GM21381 (cell line): ENCODE data around the gene TGFB2.

ENCODE experiments used
- ATAC-seq: cut with Tn5 transposase; IDR thresholded peaks from one replicate; pipeline ENCODE4 v1.9.1; 2021; ENCODE audit warnings: mild to moderate bottlenecking, moderate library complexity; ENCODE audit not compliant: unreplicated experiment

The TGFB2 gene

DNA sequence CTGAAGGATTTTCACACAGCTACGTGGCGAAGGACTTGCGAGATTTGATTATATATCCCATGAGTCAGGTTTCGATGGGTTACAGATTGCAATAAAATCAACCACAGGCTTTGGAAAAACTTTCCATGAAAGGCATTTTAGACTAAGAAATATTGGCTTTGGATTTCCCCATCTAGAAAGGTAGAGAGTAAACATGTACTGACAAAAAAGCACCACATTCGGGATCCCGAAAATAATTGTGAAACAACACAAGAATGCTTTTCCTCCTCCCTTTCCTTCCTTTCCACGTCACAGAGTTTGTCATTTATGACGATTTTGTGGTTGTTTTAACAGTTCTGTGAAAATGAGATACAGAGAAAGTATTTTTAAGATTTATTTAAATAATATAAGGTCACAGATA lies 38.5 kb downstream of the TGFB2 start:
- ATAC-seq: no peak

DNA sequence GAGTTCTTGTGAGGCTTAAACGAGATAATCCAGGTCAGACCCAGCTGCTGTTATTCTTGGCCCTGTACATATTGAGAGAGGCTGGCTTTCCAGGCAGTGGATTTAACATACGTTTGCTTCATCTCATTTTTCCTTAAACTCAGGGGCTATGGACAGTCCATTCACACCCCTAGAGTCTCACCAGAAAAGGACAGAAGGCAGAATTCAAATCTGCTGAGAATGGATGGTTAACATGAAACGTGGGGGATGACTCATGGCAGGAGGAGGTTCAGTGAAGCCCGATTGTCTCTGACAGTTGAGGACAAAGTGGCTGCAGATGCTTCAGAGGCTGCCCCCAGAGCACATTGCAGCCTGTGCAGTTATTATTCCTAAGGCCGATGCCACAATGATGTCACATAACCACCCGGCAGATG lies 39.5 kb downstream of the TGFB2 start:
- no peak for ATAC-seq

DNA sequence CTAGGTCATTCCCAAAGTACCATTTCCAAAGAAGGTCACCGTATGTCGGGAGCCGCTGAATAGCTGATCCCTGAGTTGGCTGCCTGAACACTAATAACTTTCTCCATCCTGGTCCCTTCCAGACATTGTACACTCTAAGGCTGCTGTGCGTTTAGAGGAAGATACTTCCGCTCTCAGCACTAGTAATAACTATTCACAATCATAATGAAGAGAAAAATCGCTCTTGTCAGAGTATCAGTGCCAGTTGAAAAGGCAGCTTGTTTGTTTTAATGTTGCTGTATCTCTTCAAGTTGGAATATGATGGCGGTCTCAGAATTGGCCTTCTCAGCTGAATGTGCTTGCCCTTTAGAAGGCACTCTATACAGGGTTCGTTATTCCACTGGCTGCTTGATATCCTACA lies 43.5 kb downstream of the TGFB2 start:
- ATAC-seq: no peak

DNA sequence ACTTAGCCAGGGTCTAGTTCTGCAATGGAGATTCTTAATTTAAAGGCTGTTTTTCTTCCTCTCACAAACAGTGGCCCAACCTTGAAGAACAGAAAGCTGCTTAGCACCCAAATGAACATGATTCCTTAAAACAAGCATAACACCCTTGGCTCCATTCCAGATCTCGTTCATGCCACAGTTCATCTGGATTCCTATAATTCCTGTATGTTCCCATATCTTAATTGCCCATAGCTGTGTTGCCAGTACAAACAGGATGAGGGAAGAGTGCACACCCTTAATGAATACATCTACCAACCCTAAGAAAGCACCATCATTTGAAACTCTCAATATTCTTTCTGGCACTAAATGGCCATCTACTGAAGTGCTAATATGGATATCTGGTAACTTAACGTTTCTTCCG lies 45.5 kb downstream of the TGFB2 start:
- ATAC-seq: no peak

DNA sequence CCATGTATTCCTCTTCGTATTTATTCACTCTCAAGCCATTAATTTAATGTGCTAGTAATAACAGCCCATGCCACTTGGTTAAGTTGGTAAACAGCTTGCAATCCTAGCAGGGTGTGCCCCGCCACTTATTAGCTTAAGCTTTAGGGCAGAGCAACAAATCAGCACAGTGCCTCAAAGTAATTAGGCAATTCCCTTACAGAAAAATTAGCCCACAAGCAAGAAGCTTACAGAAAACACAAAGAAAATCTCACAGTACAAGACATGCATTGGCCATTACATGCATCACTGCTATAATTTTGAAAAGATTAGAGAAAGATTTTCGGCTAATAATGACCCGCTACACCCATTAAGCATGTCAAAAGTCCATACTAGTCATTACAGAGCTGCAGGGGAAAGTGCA lies 47.6 kb downstream of the TGFB2 start:
- no peak for ATAC-seq

DNA sequence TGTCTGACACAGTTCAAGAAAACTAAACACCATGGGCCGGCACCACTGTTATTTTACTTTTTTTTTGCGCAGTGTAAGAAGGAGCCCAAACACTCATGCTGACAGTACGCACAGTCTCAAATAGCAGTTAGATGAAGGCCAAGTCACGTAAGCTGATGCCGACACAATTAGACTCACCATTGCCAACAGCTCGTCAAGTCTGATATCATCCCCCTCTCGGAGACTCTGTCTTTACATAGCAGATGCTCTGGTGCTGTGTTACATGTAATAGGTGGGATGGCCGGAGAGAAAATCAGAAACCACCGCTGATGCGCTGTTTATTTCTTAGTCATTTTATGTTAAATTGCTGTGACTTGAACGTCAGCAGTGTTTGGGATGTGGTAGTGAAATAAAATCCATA lies 49.3 kb downstream of the TGFB2 start:
- ATAC-seq: no peak

DNA sequence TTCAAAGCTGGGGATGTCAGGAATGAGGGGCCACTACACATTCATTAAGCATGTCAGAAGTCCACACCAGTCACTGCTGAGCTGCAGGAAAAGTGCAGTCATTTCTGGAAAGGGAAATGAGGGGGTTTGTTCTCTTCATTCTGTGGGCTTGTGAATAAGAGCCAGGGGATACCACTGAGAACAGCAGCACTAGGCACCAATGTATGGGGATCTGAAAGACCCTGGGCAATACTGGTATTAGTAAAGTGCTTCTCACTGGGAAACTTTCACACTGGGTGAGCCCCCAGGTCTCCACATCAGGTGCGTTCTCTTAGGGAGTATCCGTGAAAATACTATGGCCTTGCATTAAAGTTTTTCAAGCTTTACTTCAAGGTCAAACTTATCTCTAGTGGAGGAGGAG lies 49.9 kb downstream of the TGFB2 start:
- no peak for ATAC-seq

DNA sequence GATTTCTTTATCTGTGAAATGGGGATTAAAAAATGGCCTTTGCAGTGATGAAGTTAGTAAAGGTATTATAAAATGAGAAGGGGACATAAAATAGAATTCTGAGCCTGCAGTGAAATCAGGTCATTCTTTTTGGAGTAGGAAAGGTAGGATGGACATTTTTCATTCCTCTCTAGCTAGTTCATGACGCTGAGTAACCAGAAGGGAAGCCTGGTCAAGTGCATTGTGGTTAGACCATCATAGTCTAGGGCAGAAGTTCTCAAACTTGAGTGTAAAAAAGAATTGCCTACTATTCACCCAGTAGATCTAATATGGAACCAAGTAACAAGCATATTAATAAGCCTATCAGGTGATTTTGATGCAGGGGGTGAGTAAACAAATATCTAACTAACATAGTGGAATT lies 50.8 kb downstream of the TGFB2 start:
- no peak for ATAC-seq

DNA sequence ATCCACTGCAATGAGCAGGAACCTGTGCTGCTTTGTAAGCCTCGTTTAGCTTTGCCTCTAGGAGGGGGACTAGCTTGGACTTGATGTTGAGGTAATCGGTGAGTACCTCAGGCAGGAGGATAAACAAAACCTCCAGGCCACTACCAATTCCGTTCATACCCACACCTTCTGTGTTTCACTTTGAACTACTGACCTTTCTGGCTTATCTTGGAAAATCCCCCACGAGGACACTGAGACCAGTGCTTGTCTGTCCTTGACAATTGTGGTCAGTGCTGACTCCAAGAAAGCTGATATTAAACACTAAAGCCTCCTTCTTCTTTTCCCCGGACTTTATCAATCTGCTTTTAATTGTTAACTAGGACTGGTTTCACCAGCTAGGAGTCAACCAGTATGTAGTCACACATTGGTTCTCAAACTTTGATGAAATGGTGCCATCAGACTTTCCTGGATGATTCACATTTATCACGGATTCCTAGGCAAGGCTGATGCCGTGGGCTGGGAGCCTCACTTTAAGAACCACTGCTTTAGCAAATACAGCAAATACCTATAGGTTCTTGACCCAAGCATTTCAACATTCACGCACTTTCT lies 52.7 kb downstream of the TGFB2 start:
- no peak for ATAC-seq

DNA sequence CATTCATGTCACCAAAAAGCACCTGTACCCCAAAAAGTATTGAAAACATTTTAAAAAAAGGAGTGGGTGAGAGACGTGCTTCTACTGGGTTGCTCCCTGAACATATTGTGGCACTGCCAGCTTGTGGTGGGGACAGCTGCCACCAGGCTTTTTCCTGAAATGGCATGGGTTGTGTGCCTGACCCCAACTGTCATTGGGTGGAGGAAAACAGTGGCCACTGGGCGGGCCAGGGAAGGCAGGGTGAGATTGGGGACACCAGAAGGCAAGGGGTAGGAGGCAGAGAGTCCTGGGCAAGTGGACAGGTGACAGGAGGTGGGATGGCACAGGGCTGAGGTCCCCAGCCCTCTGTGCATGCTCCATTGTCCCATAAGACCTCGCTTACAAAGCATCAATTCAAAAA lies 55.5 kb downstream of the TGFB2 start:
- ATAC-seq: no peak

DNA sequence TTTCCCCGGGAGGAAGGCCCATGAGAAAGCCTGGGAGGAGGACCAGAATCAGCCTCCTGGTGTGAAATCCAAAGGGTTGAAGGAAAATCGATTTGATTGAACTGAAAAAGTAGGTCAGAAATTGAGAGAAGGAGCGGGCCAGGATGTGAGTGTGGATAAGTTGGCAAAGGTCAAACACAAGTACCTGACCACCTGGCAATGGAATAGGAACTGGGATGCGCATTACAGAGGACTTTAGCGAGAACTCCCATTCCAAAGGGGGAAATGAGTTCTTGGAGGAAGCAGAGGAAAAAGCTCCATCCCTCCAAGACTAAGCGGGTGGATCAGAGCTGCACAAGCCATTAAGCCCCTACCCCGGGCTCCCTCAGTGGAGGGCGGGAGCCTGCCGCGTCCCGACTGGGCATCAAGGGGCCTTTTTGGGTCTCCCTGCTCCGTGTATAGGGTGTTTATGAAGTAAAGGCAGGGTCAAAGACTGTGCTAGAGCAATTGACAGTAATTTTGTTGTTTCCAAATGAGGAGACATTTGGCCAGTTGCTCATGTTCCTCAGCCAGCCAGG lies 56.4 kb downstream of the TGFB2 start:
- ATAC-seq: no peak

DNA sequence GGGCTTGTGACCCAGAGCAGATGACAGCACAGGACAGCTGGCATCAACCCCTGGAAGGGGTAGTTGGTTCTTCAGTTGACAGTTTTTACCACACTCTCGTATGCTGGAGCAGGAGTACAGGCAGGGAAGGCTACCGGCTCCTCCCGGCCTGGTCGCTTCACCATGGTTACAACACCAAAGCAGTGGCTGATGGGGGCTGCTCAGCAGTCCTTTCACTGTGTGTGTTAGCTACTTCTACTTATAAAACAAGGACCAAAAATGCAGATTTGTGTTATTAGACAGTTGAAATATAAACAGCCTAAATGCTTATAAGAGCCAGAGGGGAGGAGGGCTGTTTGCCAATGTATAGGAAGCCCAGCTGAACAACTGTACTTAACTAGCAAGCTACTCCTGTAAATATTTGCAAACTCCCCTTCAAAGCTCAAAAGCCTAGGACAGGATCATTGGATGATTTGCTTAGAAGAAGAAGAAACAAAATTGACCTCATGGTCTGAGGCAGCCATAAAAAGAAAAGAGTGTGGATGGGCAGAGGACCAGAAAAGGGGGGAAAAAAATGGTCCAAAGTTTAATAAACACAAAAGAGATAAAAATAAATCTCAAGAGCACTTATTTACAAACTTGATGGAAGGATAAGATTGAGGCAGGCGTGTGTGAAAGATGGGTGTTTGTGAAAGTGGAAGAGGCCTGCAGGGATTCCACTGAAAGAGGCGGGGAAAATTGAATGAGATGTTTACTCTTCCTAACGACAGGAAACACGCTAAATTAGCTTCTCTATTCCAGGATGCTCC lies 57.1 kb downstream of the TGFB2 start:
- no peak for ATAC-seq

DNA sequence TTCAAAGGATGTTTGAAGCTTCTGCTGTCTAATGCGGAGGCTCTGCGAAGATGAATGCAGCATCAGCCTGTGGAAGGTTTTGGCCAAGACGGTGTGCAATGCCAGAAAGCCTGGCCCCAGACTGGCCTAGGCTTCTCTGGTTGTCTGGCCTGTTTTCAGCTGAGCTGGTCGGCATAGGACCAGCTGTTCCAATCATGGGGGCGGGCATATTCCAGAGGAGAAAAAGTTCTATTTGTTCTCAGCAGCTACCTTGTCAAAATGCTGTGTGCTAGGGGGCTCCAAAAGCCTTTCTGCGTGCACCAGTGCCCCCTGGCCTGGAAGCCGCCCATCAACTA lies 57.6 kb downstream of the TGFB2 start:
- no peak for ATAC-seq

DNA sequence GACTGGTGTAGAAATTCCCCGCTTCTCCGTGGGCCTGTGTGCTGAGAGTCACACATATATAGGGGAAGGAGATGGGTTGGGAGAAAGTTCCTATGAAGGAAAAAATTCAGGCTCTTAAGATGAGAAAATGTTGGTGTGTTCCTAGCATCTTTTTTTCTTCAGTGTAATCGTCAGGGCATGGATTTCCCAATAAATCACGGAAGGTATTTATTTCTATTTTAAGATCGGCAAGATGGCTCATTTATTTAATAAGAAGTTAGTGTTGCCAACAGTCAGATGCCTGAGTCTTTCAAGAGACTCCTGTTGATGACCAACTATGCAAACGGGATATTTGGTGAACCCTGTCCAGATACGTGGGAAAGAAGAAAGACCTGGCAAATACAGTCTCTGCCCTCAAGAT lies 58.2 kb downstream of the TGFB2 start:
- ATAC-seq: no peak

DNA sequence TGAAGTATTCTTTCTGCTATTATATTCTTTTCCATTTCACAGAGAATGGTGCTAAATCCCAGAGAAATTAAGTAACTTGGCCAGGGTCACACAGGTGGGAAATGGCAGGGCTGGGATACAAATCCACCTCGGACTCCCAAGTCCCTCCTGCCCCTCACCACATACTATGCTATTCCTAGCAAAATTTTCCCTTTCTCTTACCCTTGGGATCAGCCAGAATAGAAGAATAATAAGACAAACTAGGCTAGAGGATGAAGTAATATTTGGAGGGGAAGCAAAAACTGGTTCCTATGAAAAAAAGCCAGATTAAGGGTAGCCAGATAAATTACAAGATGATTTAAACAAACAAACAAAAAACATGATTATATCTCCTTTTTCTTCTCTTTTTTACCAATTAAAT lies 62.5 kb downstream of the TGFB2 start:
- ATAC-seq: no peak

DNA sequence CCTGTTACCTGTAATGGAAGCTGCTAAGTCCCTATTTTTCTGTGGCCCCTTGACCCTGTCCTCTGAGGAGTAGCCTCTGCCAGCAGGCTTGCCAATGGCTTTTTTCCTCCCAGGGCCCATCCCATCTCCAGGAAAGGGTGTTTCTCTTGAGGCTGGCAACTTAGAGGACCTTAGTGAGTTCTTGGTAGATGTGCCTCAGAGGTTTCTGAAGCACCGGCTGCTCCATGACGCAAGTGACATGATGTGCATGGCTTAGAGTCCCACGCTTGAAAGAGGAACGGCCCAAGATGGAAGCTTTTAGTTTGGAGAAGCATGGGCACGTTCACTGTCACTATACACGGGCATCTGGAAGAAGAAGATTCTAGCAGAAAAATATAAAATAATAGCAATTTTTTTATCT lies 63.0 kb downstream of the TGFB2 start:
- no peak for ATAC-seq

DNA sequence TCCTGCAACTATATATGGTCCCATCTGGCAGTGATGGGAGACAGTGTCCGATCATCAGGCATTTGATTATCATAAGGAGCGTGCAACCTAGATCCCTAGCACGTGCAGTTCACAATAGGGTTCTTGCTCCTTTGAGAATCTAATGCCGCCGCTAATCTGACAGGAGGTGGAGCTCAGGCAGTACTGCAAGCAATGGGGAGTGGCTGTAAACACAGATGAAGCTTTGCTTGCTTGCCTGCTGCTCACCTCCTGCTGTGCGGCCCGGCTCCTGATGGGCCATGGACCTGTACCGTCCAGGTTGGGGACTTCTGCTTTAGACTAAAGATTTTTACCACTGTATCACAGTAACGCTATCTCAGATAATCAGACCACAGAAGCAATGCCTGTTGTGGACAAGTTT lies 63.8 kb downstream of the TGFB2 start:
- no peak for ATAC-seq

DNA sequence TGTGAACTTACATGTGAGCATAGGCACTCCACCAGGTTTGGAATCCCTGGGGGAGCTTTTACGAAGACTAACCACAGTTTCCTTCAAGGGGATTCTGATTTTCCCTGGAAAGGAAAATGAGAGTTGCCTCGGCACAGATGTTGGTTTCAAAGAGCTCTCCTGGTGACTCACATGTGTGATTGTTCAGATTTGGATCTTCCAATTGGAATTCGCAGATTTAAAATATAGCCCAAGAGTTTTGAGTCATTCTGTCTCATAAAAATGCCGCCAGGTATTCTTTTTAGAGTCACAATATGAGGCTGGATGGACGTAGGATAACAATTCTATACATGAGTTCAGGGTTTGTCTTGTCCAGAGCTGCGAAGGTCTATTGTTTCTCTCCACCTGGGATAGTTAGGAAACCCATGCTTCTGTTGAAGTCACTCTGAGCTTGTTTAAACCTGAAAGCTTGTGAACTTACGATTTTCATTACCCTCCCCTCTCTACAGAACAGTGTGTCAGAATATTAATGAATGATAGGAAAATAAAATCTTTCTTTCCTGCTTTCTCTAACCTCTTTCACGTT lies 64.9 kb downstream of the TGFB2 start:
- ATAC-seq: no peak

DNA sequence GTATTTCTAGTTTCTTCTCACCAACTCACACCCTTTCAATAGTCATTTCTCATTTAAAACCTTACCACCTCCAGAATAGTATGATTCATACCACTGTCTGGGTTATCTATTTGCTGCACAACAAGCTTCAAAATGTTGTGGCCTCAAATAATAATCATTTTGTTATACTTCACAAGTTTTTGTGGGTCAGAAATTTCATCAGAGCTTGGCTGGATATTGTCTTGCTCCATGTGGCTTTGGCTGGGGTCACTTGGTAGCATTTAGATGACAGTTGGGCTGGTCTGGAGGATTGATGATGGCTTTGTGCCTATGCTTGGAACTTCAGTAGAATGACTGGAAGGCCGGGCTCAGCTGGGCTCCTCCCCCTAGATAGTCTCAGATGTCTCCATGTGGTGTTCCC lies 66.0 kb downstream of the TGFB2 start:
- ATAC-seq: no peak

DNA sequence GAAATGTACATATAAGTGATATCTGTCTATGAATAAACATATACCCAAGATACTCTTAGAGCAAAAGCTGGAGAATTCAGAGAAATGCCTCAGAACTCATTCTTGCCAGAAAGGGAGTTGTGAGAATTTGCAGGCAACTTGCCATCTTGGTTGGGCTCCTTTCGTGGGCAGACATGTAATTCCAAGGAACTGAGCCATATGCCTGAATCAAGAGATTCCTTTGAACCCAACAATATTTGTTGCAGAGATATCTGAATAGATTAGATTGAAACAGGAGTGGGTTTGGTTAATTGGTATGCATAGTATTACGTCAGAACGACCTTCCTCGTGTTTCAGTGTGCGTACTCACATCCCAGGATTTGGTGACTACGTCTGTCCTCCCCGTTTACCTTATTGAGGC lies 67.0 kb downstream of the TGFB2 start:
- ATAC-seq: no peak

DNA sequence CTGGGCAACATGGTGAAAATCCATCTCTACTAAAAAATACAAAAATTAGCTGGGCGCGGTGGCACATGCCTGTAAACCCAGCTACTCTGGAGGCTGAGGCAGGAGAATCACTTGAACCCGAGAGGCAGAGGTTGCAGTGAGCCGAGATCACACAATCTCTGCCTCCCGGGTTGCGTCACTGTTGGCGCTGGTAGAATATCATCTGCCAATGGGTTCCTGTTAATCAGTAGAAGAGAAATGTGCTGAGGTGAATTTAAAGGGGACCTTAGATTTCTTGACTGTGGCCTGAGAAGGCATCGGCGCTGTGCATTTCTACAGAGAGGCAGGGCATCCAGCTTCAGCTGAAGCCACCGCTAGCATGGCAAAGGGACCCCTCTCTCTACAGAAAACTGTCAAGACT lies 68.0 kb downstream of the TGFB2 start:
- ATAC-seq: no peak

DNA sequence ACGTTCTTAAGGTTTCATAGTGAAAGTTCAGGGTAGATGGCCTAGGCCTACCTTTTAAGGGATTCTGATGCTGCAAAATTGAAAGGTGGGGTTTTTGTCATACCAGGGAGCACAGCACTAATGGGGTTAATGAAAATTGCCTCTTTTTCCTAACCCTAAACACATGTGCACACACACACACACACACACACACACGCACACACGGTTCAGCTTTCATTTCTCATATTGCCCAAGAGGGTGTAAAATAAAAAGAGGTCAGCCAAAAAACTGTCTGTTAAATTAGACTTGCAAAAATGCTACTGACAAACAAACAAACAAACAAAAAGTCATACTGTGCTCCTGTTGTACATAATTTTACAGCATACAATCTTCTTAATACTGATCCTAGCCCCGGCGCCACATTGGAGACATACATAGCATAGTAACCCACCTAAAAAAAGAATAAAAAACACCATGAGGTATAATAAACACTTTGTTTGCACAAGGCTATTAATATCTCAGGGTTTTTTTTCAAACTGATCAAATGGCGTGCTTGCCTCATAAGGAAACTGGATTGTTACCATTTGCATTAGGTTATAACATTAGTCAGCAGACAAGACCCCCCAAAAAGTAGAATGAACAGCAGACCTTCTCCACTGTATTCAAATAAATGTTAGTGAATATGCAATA lies 69.1 kb downstream of the TGFB2 start:
- ATAC-seq: no peak
